ENCODE data around the gene KCNE2. TPM values are rescaled to one million over a fixed set of nuclear protein-coding genes. Genes with fewer than 3 reads are reported as not detected.
"Not testable (repeated sequence)": the region's sequence is repeated elsewhere in the genome, so short reads cannot be mapped to it uniquely, and the experiment has no call there.

Gene KCNE2
- total RNA-seq, 6 donors from 2014 or later = not detected

DNA sequence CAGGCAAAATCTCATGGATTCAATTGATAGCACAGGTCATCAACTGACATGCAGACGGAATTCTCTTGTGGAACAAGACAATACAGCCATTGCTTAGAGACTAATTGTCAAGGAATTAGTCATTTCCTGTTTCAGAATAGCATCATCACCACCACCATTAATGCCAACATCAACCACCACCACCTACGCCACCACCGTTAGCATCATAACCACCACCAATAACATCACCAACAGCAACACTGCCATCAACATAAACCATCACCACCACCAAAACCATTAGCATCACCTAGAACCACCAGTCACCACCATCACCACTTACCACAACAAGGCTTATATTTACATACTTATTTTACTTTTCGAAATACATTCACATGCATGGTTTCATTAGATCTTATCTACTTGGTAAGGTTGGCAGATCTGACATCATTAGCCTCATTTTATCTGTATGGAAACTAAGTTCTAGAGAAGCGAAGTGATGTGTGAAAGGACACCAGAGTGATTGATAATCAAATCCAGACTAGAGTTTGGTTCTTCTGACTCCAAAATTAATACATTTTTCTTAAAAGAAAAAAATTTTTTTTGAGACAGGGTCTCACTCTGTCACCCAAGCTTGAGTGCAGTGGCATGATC, 53.8 kb downstream of the KCNE2 start:
- not testable (repeated sequence) for H3K27ac ChIP-seq; ATAC-seq (ENCODE audit: low FRiP score in 2 of 2); H3K36me3 ChIP-seq; H3K9me3 ChIP-seq; DNase-seq; H3K4me3 ChIP-seq; H3K27me3 ChIP-seq; H3K4me1 ChIP-seq
- WGBS, 2 donors = no CpG with 5 or more reads among the region's 5 CpGs

Other genes with a start within 250 kb of the KCNE2 start
- 10 to 100 TPM in 2 of 6 donors, 1 to 10 TPM in 4; 3.0 to 21.6 (median 8.0) TPM for gene SMIM11, start 11.5 kb downstream of the KCNE2 start, total RNA-seq
- 1 to 10 TPM in 2 of 6 donors, under 1 TPM in 3, not detected in 1; 0.24 to 5.2 (median 0.61) TPM for gene SMIM34, start 59.9 kb downstream of the KCNE2 start, total RNA-seq
- 10 to 100 TPM in 5 of 6 donors, 1 to 10 TPM in 1; 9.6 to 58.7 (median 19.4) TPM for gene KCNE1, start 148.2 kb downstream of the KCNE2 start, total RNA-seq

Data from upper lobe of left lung (tissue), 6 donors.